ENCODE results near the gene IL17RD. TPM values are rescaled to one million over a fixed set of nuclear protein-coding genes. Genes with fewer than 3 reads are reported as not detected.

IL17RD gene
- polyA plus RNA-seq, 3 donors = not detected

DNA sequence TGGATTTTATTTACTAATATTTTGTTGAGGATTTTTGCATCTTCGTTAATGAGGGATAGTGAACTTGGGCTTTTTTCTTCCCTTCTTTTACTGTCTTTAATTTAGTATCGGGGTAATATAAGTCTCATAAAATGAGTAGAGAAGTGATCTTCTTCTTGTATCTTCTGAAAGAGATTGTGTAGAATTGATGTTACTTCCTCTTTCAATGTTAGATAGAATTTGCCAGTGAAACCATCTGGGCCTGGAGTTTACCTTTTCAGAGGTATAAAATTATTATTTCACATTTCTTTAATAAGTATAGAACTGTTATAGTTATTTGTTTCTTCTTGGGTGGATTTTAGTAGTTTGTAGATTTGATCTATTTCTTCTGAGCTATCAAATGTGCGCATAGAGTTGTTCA lies 26.9 kb upstream of the IL17RD start:
- Histone ChIP-seq H3K79me2 (ENCODE audit: insufficient read depth, low read length) (no peaks in the 10 kb centered on the region), H4K20me1 (ENCODE audit: insufficient read depth, low read length) (no peaks in the 10 kb centered on the region), H3K4me1 (ENCODE audit: control insufficient read depth in 1 of 2, insufficient read depth in 2 of 2, low read length in 2 of 2) (peaks cover 0 to 3% of the 10 kb centered on the region in 2 donors), H3K9me3 (replicated peaks in 1 of 2; ENCODE audit: control insufficient read depth in 1 of 2, insufficient read depth in 1 of 2, low read length in 2 of 2) (no peaks in the 10 kb centered on the region), H3K36me3 (replicated peaks in 1 of 2; ENCODE audit: control insufficient read depth in 1 of 2, insufficient read depth in 2 of 2, low read length in 2 of 2) (no peaks in the 10 kb centered on the region), H3K27ac (ENCODE audit: low read depth in 1 of 2, low read length in 2 of 2) (no peak overlapping the region), H3K27me3 (ENCODE audit: control insufficient read depth in 2 of 2, insufficient read depth in 2 of 2, low read length in 2 of 2) (no peaks in the 10 kb centered on the region), H3K9ac (ENCODE audit: insufficient read depth, low read length, poor library complexity, severe bottlenecking) (no peak overlapping the region), H3K4me3 (replicated peaks in 1 of 3; ENCODE audit: low read depth in 2 of 3, low read length in 3 of 3) (no peak overlapping the region), H2AFZ (ENCODE audit: insufficient read depth, low read depth, low read length, poor library complexity, severe bottlenecking) (no peak overlapping the region), H3K4me2 (replicated peaks; ENCODE audit: extremely low read depth, low read length, poor library complexity, severe bottlenecking) (no peak overlapping the region)
- H3K27ac Mint-ChIP-seq = no peak overlapping the region
- TF ChIP-seq, protein P1, sequence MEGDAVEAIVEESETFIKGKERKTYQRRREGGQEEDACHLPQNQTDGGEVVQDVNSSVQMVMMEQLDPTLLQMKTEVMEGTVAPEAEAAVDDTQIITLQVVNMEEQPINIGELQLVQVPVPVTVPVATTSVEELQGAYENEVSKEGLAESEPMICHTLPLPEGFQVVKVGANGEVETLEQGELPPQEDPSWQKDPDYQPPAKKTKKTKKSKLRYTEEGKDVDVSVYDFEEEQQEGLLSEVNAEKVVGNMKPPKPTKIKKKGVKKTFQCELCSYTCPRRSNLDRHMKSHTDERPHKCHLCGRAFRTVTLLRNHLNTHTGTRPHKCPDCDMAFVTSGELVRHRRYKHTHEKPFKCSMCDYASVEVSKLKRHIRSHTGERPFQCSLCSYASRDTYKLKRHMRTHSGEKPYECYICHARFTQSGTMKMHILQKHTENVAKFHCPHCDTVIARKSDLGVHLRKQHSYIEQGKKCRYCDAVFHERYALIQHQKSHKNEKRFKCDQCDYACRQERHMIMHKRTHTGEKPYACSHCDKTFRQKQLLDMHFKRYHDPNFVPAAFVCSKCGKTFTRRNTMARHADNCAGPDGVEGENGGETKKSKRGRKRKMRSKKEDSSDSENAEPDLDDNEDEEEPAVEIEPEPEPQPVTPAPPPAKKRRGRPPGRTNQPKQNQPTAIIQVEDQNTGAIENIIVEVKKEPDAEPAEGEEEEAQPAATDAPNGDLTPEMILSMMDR (IDR thresholded peaks at IDR 0.05) = no peak
- no peaks in the 10 kb centered on the region for H3K36me3 Mint-ChIP-seq
- DNase-seq = no peak
- H3K9me3 Mint-ChIP-seq = peaks cover 0 to 3% (median 0%) of the 10 kb centered on the region in 7 donors
- no CpG with 5 or more reads among the region's 3 CpGs for WGBS (ENCODE audit: insufficient coverage)
- no peak overlapping the region for H3K4me3 Mint-ChIP-seq
- H3K27me3 Mint-ChIP-seq (ENCODE audit: low read depth in 3 of 3) = peaks cover 0 to 1% (median 0%) of the 10 kb centered on the region in 3 donors
- intact Hi-C loops (cut with micrococcal nuclease) = no loop called here
- H3K4me1 Mint-ChIP-seq = peaks cover 3% of the 10 kb centered on the region

DNA sequence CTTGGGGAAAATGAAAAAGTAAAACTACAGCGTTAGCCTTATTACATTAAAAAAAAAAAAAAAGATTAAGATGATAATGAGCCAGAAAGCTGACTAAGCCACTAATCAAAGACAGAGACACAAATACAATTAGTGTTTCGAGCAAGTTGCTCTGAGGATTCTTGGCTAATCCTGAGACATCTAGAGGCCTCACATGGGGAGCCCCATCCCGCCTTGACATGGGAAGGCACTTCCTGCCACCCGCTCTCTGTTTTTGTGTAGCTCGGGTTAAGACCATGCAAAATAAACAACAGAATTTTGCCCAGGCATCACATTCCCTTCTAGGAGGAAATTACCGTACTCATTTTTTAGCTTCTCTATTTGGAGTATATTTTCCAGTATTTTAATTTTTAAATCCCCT lies 19.4 kb upstream of the IL17RD start:
- H3K9ac ChIP-seq (ENCODE audit: insufficient read depth, low read length, poor library complexity, severe bottlenecking) = no peak overlapping the region
- no peaks in the 10 kb centered on the region for H4K20me1 ChIP-seq (ENCODE audit: insufficient read depth, low read length)
- H3K79me2 ChIP-seq (ENCODE audit: insufficient read depth, low read length) = no peaks in the 10 kb centered on the region
- Mint-ChIP-seq H3K27ac (no peak overlapping the region), H3K27me3 (ENCODE audit: low read depth in 3 of 3) (no peaks in the 10 kb centered on the region), H3K36me3 (no peaks in the 10 kb centered on the region), H3K9me3 (no peaks in the 10 kb centered on the region), H3K4me3 (no peak overlapping the region), H3K4me1 (peaks cover 3% of the 10 kb centered on the region)
- no peak overlapping the region for H3K4me3 ChIP-seq (replicated peaks in 1 of 3; ENCODE audit: low read depth in 2 of 3, low read length in 3 of 3)
- no peaks in the 10 kb centered on the region for H3K9me3 ChIP-seq (replicated peaks in 1 of 2; ENCODE audit: control insufficient read depth in 1 of 2, insufficient read depth in 1 of 2, low read length in 2 of 2)
- H3K27me3 ChIP-seq (ENCODE audit: control insufficient read depth in 2 of 2, insufficient read depth in 2 of 2, low read length in 2 of 2) = no peaks in the 10 kb centered on the region
- TF ChIP-seq, protein P1 (IDR thresholded peaks at IDR 0.05) = no peak
- H3K4me1 ChIP-seq (ENCODE audit: control insufficient read depth in 1 of 2, insufficient read depth in 2 of 2, low read length in 2 of 2) = no peaks in the 10 kb centered on the region
- no peaks in the 10 kb centered on the region for H3K36me3 ChIP-seq (replicated peaks in 1 of 2; ENCODE audit: control insufficient read depth in 1 of 2, insufficient read depth in 2 of 2, low read length in 2 of 2)
- DNase-seq = no peak
- no peak overlapping the region for H3K4me2 ChIP-seq (replicated peaks; ENCODE audit: extremely low read depth, low read length, poor library complexity, severe bottlenecking)
- WGBS (ENCODE audit: insufficient coverage) = 71% methylated on average over 2 of the region's 6 CpGs
- no peak overlapping the region for H3K27ac ChIP-seq (ENCODE audit: low read depth in 1 of 2, low read length in 2 of 2)
- intact Hi-C loops (cut with micrococcal nuclease) = no loop called here
- H2AFZ ChIP-seq (ENCODE audit: insufficient read depth, low read depth, low read length, poor library complexity, severe bottlenecking) = no peak overlapping the region

Measured in CD14-positive monocyte (primary cell).